HepG2 (cell line): ENCODE data around the gene RDH16. TPM values are rescaled to one million over a fixed set of nuclear protein-coding genes. Genes with fewer than 3 reads are reported as not detected.

ENCODE experiments used
- AGO2 ChIP-seq: fragments of 200-400 bp; formaldehyde crosslinking; optimal IDR thresholded peaks from 2 replicates; pipeline ENCODE3; 2017; ENCODE audit warnings: mild to moderate bottlenecking, low read depth, low read length, moderate library complexity
- BORCS8-MEF2B ChIP-seq: sonication (generic); formaldehyde crosslinking; IDR thresholded peaks from 2 replicates; pipeline ENCODE4 v1.8.0; 2022; ENCODE audit warnings: mild to moderate bottlenecking, missing genetic modification reagents
- CBFB ChIP-seq: sonication (generic); formaldehyde crosslinking; IDR thresholded peaks from 2 replicates; pipeline ENCODE4 v1.4.0; 2020; ENCODE audit warnings: missing genetic modification reagents
- CBX1 ChIP-seq: IDR thresholded peaks from one replicate; pipeline ENCODE4 v1.6.1; 2016; ENCODE audit warnings: antibody characterized with exemption, low read depth
- CREB1 ChIP-seq, 2 experiments: fragments of 450-650 bp in 1 of 2; IDR thresholded peaks; 2 replicates each; pipeline ENCODE4 v1.6.1; 2016 to 2017; ENCODE audit warnings: control low read depth in 1 of 2, mild to moderate bottlenecking in 1 of 2, missing compliant biosample characterization in 1 of 2, missing genetic modification characterization in 1 of 2
- CREB3 ChIP-seq: sonication (generic); formaldehyde crosslinking; IDR thresholded peaks from 2 replicates; pipeline ENCODE4 v1.5.0; 2020; ENCODE audit warnings: missing genetic modification reagents
- ETV5 ChIP-seq: IDR thresholded peaks from 2 replicates; pipeline ENCODE4 v1.6.1; 2018; ENCODE audit warnings: missing biosample characterization, missing genetic modification reagents, inconsistent platforms, borderline replicate concordance
- FOXA3 ChIP-seq: IDR thresholded peaks from 2 replicates; pipeline ENCODE4 v1.6.1; 2016; ENCODE audit warnings: missing genetic modification reagents, missing compliant biosample characterization
- GFI1 ChIP-seq: sonication (generic); formaldehyde crosslinking; IDR thresholded peaks from 2 replicates; pipeline ENCODE4 v1.5.0; 2020; ENCODE audit warnings: missing genetic modification reagents, mild to moderate bottlenecking, borderline replicate concordance
- HES4 ChIP-seq: sonication (generic); formaldehyde crosslinking; IDR thresholded peaks from 2 replicates; pipeline ENCODE4 v1.9.0; 2021; ENCODE audit warnings: mild to moderate bottlenecking, missing genetic modification reagents, borderline replicate concordance
- MXI1 ChIP-seq: IDR thresholded peaks from 3 replicates; pipeline ENCODE4 v1.6.1; 2012; ENCODE audit warnings: low read depth, low read length, inconsistent platforms, borderline replicate concordance
- NFE2L1 ChIP-seq: sonication (generic); formaldehyde crosslinking; IDR thresholded peaks from 2 replicates; pipeline ENCODE4 v1.4.0; 2020; ENCODE audit warnings: missing genetic modification reagents, mild to moderate bottlenecking, borderline replicate concordance
- PHF21A ChIP-seq: sonication (generic); formaldehyde crosslinking; IDR thresholded peaks from 2 replicates; pipeline ENCODE4 v1.5.0; 2020; ENCODE audit warnings: mild to moderate bottlenecking, missing genetic modification reagents
- RXRB ChIP-seq: IDR thresholded peaks from 2 replicates; pipeline ENCODE4 v1.6.1; 2016; ENCODE audit warnings: borderline replicate concordance, missing genetic modification reagents, missing compliant biosample characterization
- SALL1 ChIP-seq: sonication (generic); formaldehyde crosslinking; IDR thresholded peaks from 2 replicates; pipeline ENCODE4 v1.8.0; 2022; ENCODE audit warnings: mild to moderate bottlenecking, missing genetic modification reagents
- SAP130 ChIP-seq: IDR thresholded peaks from 2 replicates; pipeline ENCODE4 v1.6.1; 2016; ENCODE audit warnings: low read depth
- SOX6 ChIP-seq, 2 experiments: fragments of 450-650 bp in 1 of 2; sonication (generic) in 1 of 2; formaldehyde crosslinking in 1 of 2; IDR thresholded peaks; 2 replicates each; pipeline versions ENCODE4 v1.4.0 to v1.6.1; 2017 to 2020; ENCODE audit warnings: antibody characterized with exemption in 1 of 2, mild to moderate bottlenecking in 1 of 2, missing genetic modification reagents in 1 of 2
- TAF1 ChIP-seq: sonication (generic); formaldehyde crosslinking; IDR thresholded peaks from 2 replicates; pipeline ENCODE4 v1.4.0; 2020; ENCODE audit warnings: missing genetic modification reagents
- TCF12 ChIP-seq, 2 experiments: fragments of 450-650 bp in 1 of 2; sonication (generic) in 1 of 2; formaldehyde crosslinking in 1 of 2; IDR thresholded peaks; 2 replicates each; pipeline versions ENCODE4 v1.6.1 to v1.8.0; 2017 to 2022; ENCODE audit warnings: antibody characterized with exemption in 1 of 2, mild to moderate bottlenecking in 1 of 2, missing genetic modification reagents in 1 of 2, moderate library complexity in 1 of 2
- TGIF2 ChIP-seq: IDR thresholded peaks from 2 replicates; pipeline ENCODE4 v1.6.1; 2016; ENCODE audit warnings: control low read depth, missing compliant biosample characterization
- THAP11 ChIP-seq: IDR thresholded peaks from 2 replicates; pipeline ENCODE4 v1.6.1; 2016; ENCODE audit warnings: missing biosample characterization, missing genetic modification reagents
- ZBTB21 ChIP-seq: sonication (generic); formaldehyde crosslinking; IDR thresholded peaks from 2 replicates; pipeline ENCODE4 v1.4.0; 2020; ENCODE audit warnings: missing genetic modification reagents
- ZBTB33 ChIP-seq: sonication (generic); formaldehyde crosslinking; IDR thresholded peaks from 2 replicates; pipeline ENCODE4 v1.4.0; 2020; ENCODE audit warnings: missing genetic modification reagents
- ZBTB7A ChIP-seq: sonication (generic); formaldehyde crosslinking; IDR thresholded peaks from 2 replicates; pipeline ENCODE4 v1.8.0; 2022; ENCODE audit warnings: mild to moderate bottlenecking, missing genetic modification reagents
- ZIK1 ChIP-seq: sonication (generic); formaldehyde crosslinking; IDR thresholded peaks from 2 replicates; pipeline ENCODE4 v1.5.0; 2020; ENCODE audit warnings: mild to moderate bottlenecking, low read depth, missing genetic modification reagents, borderline replicate concordance
- ZNF781 ChIP-seq: sonication (generic); formaldehyde crosslinking; IDR thresholded peaks from 2 replicates; pipeline ENCODE4 v1.5.1; 2020; ENCODE audit warnings: borderline replicate concordance, mild to moderate bottlenecking, missing genetic modification reagents; ENCODE audit errors: not compliant biosample characterization
- ZSCAN9 ChIP-seq: IDR thresholded peaks from 2 replicates; pipeline ENCODE4 v1.6.1; 2016; ENCODE audit warnings: borderline replicate concordance
- polyA plus RNA-seq, 8 experiments: library from polyadenylated mRNA; depleted of rRNA in 3 of 8; stranded (reverse) in 7 of 8; unstranded in 1 of 8; fragments of >200 nt; fragmentation: Illumina TruSeq in 4 of 8; extraction: Trizol in 4 of 8; gene quantifications; 2 replicates each; pipeline versions ENCODE4 v1.2.1 to v1.2.3, GENCODE V29; 2011 to 2016; ENCODE audit warnings: low read depth in 4 of 8, missing spikeins in 1 of 8, mixed read lengths in 1 of 8; ENCODE audit not compliant: insufficient read depth in 1 of 8
- total RNA-seq, 5 experiments: library from RNA; depleted of rRNA; stranded (reverse); fragments of >200 nt; fragmentation: Illumina TruSeq; extraction: Trizol; gene quantifications; 2 replicates each; pipeline ENCODE4 v1.2.3, GENCODE V29; 2016; ENCODE audit warnings: low read depth in 1 of 5

The RDH16 gene
- total and polyA plus RNA-seq, 2 of the 13 experiments (the other 11 are each of a cell fraction or from before 2014, with no cell fraction given) = 0.05 to 0.13 TPM

DNA sequence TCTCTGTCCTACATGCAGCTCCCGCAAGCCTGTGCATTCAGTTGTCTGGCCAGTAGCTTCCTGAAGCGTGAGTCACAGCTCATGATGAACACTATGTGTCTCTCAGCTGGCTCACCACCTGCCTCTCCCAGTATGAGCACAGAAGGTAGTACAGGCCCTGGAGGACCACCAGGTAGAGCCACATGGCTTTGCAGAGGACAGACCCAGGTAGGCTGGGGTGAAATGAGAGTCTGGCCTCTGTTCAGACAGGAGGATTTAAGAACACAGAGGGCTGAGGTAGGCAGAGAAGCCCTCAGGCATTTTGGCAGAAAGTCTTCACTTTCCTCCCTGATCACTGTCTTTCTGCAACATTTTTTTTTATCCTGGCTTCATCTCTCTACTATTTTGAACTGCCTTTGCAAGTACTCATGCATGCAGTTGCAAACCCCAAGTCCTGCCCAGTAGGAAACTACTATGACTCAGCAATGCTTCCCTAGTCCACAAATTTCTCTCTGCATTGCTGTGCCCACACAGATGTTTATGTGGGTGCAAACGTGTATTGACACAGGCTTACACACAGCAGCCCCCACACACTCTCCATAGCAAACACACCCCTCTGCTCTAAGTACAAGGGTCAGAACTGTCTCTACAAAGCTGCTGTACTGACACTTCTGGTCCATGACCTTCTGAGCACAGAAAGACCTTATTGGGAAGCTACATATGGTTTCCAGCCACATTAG, 15.9 kb downstream of the RDH16 start (continued):
- TF ChIP-seq MXI1 (peak; percentile 46; the same call in 1 of the 3 replicates), NFE2L1 (CRISPR knock-in tag) (no peak; the same call in 1 of the 2 replicates), RXRB (CRISPR knock-in tag) (peak; percentile 91), CREB3 (CRISPR knock-in tag) (no peak), ZNF781 (CRISPR knock-in tag) (no peak), SOX6 (IDR thresholded peaks at IDR 0.05) (no peak), SOX6 (CRISPR knock-in tag; IDR thresholded peaks at IDR 0.05) (peak; percentile 90), TAF1 (no peak), HES4 (CRISPR knock-in tag) (no peak), SALL1 (peak; percentile 98), GFI1 (CRISPR knock-in tag) (peak; percentile 90), ZSCAN9 (CRISPR knock-in tag) (peak; percentile 60; the same call in 1 of the 2 replicates), FOXA3 (CRISPR knock-in tag) (peak; percentile 97), ZBTB7A (CRISPR knock-in tag) (peak; percentile 82; the same call in 1 of the 2 replicates), ZIK1 (0 out of 2 replicates have a peak, but pooled peaks have one; percentile 37), ZBTB21 (CRISPR knock-in tag) (peak; percentile 28; the same call in 1 of the 2 replicates), CBX1 (no peak), TGIF2 (CRISPR knock-in tag) (peak; percentile 45; the same call in 1 of the 2 replicates), ZBTB33 (CRISPR knock-in tag) (peak; percentile 46), ETV5 (peak; percentile 69; the same call in 1 of the 2 replicates), PHF21A (CRISPR knock-in tag) (peak; percentile 88), TCF12 (IDR thresholded peaks at IDR 0.05) (no peak), TCF12 (CRISPR knock-in tag; IDR thresholded peaks at IDR 0.05) (no peak; the same call in 1 of the 2 replicates), AGO2 (no peak), BORCS8-MEF2B (CRISPR knock-in tag) (no peak), THAP11 (CRISPR knock-in tag) (peak; percentile 72), CBFB (CRISPR knock-in tag) (0 out of 2 replicates have a peak, but pooled peaks have one; percentile 50), SAP130 (CRISPR knock-in tag) (peak; percentile 91), CREB1 (IDR thresholded peaks at IDR 0.05) (no peak), CREB1 (CRISPR knock-in tag; IDR thresholded peaks at IDR 0.05) (peak; percentile 55)
